Progenitor cell of endocrine pancreas (in vitro differentiated cells): ENCODE data around the gene BMERB1. TPM values are rescaled to one million over a fixed set of nuclear protein-coding genes. Genes with fewer than 3 reads are reported as not detected.

Experiments
- DNase-seq: peaks from one replicate; pipeline ENCODE4 v3.0.0; 2021; ENCODE audit warnings: low spot score; ENCODE audit not compliant: unreplicated experiment
- H3K27ac Mint-ChIP-seq: 2 replicates; pipeline ENCODE4 v1.8.0; 2021; ENCODE audit warnings: mild to moderate bottlenecking, moderate library complexity, mixed read lengths
- H3K27me3 Mint-ChIP-seq: 2 replicates; pipeline ENCODE4 v1.8.0; 2021; ENCODE audit warnings: mixed read lengths
- H3K36me3 Mint-ChIP-seq: 2 replicates; pipeline ENCODE4 v1.8.0; 2022; ENCODE audit warnings: mixed read lengths; ENCODE audit not compliant: insufficient read depth
- H3K4me1 Mint-ChIP-seq: 2 replicates; pipeline ENCODE4 v1.8.0; 2021; ENCODE audit warnings: low read depth, mixed read lengths
- H3K4me3 Mint-ChIP-seq: 2 replicates; pipeline ENCODE4 v1.8.0; 2021; ENCODE audit warnings: low read depth, mild to moderate bottlenecking, moderate library complexity, mixed read lengths
- H3K9me3 Mint-ChIP-seq: 2 replicates; pipeline ENCODE4 v1.8.0; 2021; ENCODE audit warnings: low read depth, mixed read lengths
- total RNA-seq: library from RNA; stranded (reverse); gene quantifications from 2 replicates; pipeline ENCODE4 v1.2.1, GENCODE V29; 2021
- TF ChIP-seq, protein P1 (sequence below): fragments of 200-600 bp; sonication (generic); IDR thresholded peaks from one replicate; pipeline ENCODE4 v1.5.0; 2021; ENCODE audit warnings: antibody characterized with exemption, mild to moderate bottlenecking; ENCODE audit not compliant: unreplicated experiment

BMERB1 gene
- total RNA-seq, 1 donor from 2014 or later, result 13.5 TPM

DNA sequence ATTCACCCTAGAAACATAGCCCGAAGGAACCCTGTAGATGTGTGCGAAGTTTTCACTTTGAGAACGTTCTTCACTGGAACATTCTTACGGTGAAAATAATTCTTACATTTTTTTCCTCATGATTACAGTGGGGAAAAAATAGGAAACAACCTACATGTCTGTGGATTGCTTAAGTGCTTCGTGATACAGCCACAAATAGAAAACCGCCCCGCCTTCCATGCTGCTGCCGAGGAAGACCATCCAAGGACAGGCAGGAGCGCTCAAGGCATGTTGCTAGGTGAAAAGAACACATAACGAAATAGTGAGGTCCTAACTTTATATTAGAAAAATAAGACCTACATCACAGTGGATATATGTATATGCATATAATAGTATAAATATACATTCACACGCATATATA lies 78.8 kb downstream of the BMERB1 start:
- DNase-seq, result no peak
- H3K27me3 Mint-ChIP-seq, result peaks cover 10% of the 10 kb centered on the region
- TF ChIP-seq, protein P1, sequence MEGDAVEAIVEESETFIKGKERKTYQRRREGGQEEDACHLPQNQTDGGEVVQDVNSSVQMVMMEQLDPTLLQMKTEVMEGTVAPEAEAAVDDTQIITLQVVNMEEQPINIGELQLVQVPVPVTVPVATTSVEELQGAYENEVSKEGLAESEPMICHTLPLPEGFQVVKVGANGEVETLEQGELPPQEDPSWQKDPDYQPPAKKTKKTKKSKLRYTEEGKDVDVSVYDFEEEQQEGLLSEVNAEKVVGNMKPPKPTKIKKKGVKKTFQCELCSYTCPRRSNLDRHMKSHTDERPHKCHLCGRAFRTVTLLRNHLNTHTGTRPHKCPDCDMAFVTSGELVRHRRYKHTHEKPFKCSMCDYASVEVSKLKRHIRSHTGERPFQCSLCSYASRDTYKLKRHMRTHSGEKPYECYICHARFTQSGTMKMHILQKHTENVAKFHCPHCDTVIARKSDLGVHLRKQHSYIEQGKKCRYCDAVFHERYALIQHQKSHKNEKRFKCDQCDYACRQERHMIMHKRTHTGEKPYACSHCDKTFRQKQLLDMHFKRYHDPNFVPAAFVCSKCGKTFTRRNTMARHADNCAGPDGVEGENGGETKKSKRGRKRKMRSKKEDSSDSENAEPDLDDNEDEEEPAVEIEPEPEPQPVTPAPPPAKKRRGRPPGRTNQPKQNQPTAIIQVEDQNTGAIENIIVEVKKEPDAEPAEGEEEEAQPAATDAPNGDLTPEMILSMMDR, result no peak
- peaks cover 4% of the 10 kb centered on the region for H3K4me1 Mint-ChIP-seq
- H3K9me3 Mint-ChIP-seq, result no peaks in the 10 kb centered on the region
- H3K4me3 Mint-ChIP-seq, result no peak overlapping the region
- no peaks in the 10 kb centered on the region for H3K36me3 Mint-ChIP-seq
- no peak overlapping the region for H3K27ac Mint-ChIP-seq

DNA sequence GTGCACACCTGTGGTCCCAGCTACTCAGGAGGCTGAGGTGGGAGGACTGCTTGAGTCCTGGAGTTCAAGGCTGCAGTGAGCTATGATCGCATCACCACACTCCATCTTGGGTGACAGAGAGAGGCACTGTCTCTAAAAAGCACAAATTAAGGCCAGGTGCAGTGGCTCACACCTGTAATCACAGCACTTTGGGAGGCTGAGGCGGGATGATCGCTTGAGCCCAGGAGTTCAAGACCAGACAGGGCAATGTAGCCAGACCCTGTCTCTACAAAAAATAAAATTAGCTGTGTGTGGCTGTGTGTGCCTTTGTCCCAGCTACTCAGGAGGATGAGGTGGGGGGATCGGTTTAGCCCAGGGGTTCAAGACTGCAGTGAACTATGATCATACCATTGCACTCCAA lies 81.6 kb downstream of the BMERB1 start:
- TF ChIP-seq, protein P1, result no peak
- no peak overlapping the region for H3K27ac Mint-ChIP-seq
- H3K4me1 Mint-ChIP-seq, result peaks cover 14% of the 10 kb centered on the region
- no peaks in the 10 kb centered on the region for H3K9me3 Mint-ChIP-seq
- no peak overlapping the region for H3K4me3 Mint-ChIP-seq
- H3K27me3 Mint-ChIP-seq, result peaks cover 3% of the 10 kb centered on the region
- no peak for DNase-seq
- no peaks in the 10 kb centered on the region for H3K36me3 Mint-ChIP-seq

DNA sequence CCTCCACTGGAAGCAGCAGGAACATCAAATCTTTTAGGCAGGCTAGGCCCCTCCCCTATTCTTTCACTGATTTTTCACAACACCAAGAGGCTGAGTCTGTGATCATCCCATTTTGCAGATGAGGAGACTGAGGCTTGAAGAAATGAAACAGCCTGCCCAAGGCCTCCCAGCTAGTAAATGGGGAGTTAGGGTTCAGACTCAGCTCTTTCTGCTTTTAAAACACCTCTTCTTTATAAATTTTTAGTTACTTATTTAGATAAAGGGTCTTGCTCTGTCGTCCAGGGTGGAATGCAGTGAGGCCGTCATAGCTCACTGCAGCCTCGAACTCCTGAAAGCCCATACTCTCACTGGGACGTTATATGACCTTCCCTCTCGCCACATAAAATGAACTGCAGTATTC lies 82.2 kb downstream of the BMERB1 start:
- DNase-seq, result no peak
- Mint-ChIP-seq H3K27ac (no peak overlapping the region), H3K27me3 (no peaks in the 10 kb centered on the region), H3K9me3 (no peaks in the 10 kb centered on the region), H3K4me1 (peaks cover 14% of the 10 kb centered on the region), H3K36me3 (no peaks in the 10 kb centered on the region), H3K4me3 (no peak overlapping the region)
- TF ChIP-seq, protein P1, result no peak

DNA sequence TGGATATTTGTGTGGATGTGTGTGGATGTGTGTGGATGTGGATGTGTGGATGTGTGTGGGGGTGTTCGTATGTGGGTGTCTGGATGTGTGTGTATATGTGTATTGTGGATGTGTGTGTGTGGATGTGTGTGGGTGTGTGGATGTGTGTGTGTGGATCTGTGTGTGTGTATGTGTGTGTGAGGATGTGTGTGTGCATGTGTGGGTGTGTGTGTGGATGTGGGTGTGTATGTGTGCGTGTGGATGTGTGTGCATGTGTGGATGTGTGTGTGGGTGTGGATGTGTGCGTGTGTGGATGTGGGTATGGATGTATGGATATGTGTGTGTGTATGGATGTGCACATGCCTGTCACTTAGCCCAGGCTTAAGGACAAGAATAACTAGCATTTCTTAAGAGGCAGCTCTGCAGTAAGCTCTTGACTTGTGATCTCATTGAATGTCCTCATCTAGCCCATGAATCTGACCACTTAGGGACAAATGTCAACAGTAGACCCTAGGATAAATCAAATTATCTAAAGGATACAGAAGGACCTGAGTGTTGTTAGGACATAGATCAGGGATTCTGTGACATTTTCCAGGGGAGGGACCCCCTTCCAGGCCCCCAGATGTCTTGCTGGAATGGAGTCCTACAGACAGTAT lies 83.5 kb downstream of the BMERB1 start:
- H3K4me3 Mint-ChIP-seq, result no peak overlapping the region
- H3K36me3 Mint-ChIP-seq, result no peaks in the 10 kb centered on the region

DNA sequence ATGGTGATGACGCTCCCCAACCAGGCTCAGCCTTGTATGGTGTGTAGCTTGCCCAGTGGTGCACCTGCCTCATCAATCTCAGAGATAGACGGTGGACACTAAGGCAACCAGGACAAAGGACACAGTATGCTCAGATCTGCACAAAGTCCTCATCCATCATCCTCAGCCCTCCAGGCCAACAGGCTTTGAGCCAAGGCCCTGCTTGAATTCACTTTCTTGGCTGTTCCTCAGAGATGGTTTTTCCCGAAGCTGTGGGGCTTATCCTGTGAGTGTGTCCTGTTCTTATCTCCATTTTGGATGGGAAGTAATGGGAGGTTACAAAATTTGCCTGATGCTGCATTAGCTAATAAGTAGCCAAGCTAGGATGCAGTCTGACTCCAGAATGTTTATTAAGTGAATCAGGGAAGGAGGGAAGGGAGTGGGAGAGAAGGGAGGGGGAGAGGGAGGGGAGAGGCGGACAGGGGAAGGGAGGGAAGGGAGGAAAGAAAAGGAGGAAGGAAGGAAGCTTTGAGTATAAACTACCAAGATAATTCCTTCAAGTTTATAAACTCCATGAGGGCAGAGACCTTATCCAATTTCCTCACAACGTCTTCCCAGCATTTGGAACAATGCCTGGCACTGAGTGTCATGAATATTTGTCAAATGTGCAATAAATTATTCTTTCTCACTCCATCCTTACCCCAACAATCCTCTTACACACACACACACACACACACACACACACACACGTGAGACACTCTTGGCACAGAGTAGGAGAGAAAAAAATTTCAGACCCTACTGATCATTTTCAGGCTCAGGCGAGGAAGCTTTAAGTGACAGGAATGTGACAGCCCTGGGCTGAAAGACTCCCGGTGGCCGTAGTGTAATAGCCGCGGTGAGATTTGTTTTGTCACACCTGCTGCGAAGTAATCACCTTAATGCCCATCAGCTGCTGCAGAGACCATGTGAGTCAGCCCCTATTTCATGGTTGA lies 84.3 kb downstream of the BMERB1 start:
- Mint-ChIP-seq H3K36me3 (no peaks in the 10 kb centered on the region), H3K9me3 (no peaks in the 10 kb centered on the region), H3K27me3 (peaks cover 8% of the 10 kb centered on the region), H3K27ac (no peak overlapping the region), H3K4me1 (peaks cover 14% of the 10 kb centered on the region), H3K4me3 (no peak overlapping the region)
- TF ChIP-seq, protein P1, result no peak
- no peak for DNase-seq

More for the DNA sequence above, 83.5 kb downstream of the BMERB1 start:
- H3K27me3 Mint-ChIP-seq, result peaks cover 2% of the 10 kb centered on the region
- TF ChIP-seq, protein P1, result no peak
- no peaks in the 10 kb centered on the region for H3K9me3 Mint-ChIP-seq
- no peak for DNase-seq
- H3K4me1 Mint-ChIP-seq, result peaks cover 14% of the 10 kb centered on the region
- H3K27ac Mint-ChIP-seq, result no peak overlapping the region
